Measurements from ENCODE around the gene CLIP4.
"Not testable (repeated sequence)": the region's sequence is repeated elsewhere in the genome, so short reads cannot be mapped to it uniquely, and the experiment has no call there.

CLIP4 gene, protein sequence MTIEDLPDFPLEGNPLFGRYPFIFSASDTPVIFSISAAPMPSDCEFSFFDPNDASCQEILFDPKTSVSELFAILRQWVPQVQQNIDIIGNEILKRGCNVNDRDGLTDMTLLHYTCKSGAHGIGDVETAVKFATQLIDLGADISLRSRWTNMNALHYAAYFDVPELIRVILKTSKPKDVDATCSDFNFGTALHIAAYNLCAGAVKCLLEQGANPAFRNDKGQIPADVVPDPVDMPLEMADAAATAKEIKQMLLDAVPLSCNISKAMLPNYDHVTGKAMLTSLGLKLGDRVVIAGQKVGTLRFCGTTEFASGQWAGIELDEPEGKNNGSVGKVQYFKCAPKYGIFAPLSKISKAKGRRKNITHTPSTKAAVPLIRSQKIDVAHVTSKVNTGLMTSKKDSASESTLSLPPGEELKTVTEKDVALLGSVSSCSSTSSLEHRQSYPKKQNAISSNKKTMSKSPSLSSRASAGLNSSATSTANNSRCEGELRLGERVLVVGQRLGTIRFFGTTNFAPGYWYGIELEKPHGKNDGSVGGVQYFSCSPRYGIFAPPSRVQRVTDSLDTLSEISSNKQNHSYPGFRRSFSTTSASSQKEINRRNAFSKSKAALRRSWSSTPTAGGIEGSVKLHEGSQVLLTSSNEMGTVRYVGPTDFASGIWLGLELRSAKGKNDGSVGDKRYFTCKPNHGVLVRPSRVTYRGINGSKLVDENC

DNA sequence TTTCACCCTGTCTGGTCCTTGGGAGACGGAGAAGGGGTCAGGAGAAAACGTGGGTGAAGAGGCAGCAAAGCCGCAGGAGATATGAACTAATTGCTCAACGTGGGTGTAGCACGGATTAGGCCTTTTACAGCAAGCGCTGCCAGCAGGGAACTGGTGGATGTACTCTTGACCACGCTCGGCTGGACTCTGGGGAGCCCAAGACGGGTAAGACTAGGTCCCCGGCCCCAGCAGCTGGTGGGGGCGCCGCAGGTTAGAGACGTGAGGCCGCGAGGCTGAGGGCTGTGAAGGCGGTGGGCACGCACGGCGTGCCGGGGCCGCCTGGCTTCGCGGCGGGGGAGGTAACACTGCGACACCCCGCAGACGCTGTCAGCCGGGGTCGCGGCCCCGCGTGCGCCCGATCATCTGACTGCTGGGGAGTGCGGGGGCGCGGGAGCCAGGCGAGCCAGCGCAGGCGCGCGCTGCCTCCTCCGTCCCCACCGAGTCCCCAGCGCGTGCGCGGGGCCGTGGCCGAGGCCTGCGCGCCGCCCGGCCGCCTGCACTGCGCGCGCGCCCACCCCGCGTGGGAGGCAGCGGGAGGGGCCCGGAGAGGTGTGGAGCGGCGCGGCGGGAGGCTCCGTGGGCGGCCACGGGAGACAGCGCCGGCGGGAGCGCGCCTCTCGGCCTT, at the start of gene CLIP4:
Gene CLIP4, plus strand, starts transcription at position 470 of the 664 bp plus-strand sequence. CDS start 5,974 bp downstream, outside the sequence.
- DNase-seq: peak; percentile 83

DNA sequence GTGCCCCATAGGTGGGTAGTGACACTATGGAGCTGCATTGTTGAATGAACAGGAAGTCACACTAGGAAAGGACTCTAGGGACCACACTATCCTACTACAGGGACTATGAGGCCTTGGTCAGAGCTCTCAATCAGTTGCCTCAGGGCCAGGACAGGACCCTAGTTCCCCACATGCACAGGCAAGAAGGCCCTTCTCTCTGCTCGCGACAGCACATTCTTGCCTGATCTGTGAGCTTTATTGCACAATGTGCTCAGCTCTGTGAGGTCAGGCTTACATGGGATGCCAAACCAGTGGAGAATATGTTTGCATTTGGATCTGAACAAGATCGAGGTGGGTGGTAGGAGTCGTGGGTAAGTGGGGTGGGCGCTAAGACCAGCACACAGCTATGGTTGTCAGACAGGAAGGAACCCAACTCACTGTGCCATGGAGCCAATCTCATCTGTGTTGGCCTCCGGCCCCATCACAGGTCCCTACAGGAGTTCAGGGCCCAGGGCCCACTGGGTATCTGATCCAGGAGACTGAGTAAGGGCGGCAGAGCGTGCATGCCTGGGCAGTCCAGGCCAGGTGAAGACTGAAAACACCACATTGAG, 48.8 kb upstream of the CLIP4 start:
- no peak for DNase-seq

DNA sequence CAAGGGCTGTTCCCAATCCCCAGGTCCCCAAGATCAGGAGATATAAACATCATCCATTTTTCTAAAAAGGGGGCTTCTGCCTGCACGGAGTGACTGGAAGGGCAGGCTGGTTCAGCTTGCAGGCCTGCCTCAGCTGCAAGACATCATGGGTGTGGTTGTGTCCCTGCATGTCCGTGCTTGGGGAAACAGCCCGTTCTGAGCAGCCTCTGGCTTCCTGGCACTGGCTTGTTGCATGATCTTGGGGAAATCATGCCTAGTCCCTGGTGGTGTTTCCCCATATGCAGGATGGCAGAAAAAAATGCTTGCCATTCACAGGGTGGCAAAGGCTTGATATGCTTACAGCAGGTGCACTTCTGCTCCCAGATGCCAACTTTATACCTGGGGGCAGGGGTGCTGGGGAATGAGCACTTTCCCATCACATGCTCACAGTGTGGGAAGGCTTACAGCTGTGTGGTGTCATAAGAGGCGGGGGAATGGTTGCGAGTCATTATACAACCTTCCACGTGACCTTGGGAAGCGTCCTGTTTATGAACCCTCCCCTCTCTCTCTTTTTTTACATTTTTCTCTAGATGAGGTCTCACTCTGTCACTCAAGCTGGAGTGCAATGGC, 48.1 kb upstream of the CLIP4 start:
- DNase-seq: peak; percentile 29

DNA sequence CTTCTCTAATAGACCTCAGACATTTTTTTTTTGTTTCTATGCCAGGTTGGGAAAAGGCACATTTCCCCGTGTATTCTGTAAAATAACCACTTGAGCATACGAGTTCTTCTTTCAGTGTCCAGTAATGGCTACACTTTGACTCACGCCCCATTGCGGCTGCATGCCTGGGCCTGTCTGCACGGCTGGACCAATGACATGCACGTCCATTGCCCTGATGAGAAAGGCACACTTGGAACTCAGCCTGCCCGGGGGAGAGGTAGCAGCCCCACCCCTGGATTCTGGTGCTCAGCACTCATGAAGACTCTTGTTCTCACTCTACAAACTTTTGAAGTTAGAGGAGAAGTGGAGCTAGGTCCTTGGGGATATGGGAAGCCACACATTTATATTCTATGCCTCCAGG, 46.7 kb upstream of the CLIP4 start:
- no peak for DNase-seq

DNA sequence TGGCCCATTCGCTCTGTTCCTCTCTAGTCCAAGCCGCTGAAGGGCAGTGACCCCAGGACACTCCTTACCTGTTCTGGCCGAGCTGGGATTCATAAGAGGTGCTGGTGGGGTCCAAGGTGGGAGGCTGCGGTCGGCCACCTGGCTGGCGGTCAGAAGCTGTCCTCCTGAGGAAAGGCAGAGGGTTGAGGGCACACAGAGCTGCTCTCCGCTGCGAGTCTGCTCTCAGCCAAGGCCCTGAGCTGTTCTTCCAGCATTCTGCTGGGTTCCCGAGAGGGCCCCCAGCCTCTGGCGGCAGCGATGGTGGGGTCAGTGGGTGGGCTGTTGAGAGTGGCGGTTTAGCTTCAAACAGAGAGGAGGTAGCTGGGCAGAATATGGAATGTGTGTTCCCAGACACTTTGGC, 44.7 kb upstream of the CLIP4 start:
- DNase-seq: no peak

DNA sequence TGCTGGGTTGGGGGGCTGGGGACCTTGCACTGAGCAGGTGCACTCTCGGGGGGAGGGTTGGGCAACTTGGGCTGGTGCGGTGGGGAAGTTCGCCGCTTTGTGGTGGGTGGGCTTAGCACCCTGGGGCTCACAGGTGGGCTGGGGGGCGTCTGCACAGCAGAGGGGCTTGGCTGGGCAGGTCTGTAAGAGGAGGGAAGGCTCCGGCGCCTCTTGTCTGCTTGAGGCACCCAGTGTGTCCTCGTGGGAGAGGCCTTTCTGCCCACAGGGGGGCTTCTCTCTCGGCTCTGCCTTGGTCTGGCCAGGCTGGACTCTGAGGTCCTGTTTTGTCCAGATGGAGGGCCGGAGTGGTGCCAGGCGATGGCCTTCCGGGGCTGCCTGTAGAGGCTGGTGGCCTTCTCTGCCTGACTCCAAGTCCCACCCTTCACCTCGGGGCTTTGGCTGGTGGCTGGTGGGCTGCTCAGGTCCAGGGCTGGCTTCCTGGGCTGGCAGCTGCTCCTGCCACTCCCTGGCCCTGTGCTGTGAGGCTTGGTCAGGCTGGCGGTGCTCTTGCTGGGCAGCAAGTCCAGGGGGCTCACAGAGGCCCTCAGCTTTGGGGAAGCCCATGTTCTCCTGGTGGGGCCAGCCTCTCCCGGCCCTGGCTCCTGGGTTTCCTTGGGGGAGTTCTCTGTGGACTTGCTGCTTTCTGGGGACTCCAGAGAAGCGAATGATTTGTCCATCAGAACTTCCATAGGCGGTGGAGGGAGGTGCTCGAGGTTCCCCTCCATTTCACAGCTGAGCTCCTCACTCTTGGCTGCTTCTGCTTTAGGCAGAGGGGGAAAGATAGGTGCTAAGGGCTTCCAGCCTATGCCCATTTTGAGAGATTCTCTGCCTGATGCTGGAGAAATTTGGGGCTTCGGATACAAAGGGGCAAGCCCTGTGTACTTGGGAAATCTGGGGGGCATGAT, 43.9 kb upstream of the CLIP4 start:
- DNase-seq: no peak

DNA sequence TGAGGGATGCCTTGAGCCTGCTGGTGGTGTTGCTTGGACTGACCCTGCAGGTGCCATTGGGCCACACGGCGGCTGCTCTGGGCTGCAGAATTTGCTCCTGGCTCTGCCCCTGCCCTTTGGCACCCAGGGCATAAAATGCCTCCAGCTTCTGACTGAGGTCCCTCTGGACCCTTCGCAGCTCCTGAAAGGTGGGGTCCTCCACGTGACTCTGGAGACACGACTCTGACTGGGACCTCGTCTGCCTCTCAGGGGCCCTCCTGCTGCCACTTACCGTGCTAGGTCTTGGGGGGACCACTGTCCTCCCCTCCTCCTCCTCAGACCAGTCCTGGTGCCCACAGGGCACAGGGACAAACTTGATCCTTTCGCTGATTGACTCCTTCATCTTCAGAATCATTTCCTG, 43.0 kb upstream of the CLIP4 start:
- no peak for DNase-seq

DNA sequence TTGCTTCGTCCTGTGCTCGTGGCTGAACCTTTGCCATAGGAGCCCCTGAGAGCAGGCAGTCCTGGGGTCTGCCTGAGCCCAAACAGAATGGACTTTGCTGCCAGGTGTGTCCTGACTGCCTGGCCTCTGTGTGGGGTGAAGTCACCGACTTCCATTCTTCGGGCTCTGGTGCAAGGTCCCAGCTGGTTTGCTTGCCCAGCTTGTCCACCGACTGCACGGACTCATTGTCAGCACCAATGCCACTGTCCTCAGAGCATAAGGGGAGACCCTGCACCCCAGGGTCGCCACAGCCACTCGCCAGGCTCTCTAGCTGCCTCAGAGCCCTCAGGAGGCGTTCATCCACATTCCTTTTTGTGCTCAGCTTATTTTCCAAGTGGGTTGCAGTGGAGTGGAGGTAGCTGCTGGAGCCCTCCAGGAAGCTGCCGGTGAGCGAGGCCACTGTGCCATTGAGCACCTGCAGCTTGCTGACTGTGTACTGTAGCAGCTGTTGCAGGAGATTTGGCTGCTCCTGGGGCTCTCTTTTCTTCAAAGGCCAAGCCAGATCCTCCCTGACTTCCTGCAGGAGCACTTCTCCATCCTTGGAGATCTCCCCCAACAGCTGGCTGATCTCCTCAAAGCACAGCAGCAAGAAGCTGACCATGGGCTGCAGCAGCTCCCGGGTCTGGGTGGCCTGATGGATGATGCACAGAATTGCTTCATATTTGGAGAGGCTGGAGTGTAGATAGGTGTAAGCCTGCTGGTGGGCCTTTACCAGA, 42.1 kb upstream of the CLIP4 start:
- DNase-seq: peak; percentile 15

DNA sequence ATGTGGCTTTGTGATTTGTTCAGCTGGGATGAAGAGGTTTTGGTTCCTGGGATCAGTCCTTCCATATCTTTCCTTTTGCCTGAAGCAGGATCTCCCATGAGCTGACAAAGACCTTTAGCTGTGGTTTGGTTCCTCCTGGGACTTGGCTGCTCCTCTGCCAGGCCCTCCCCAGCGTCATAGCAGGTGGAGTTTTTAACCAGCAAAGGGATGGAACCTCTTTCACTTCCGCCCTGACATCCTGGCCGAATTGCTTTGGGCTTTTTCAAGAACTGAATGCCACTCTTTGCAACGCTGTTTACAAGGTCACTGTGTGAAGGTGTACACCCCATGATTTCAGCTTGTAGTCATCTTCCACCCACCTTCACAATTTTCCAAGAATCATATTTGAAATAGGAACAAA, 41.3 kb upstream of the CLIP4 start:
- no peak for DNase-seq

DNA sequence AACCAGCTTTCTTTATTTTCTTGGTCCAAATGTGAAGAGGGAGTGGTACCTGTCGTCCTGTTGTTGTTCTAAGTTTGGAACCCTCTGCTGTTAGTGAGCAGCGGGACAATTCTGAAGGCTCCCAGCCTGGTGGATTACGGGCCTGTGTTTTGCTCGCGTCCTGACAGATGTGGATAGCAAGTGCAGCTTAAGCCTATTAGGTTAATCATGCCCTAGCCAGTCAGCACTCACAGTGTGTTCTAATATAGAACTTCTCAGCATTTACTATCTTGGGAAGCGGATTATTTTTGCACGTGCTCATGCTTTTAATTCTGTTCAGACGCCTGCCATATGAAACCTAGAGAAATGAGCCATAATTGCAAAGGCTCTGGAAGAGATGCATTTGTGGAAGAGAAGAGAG, 40.8 kb upstream of the CLIP4 start, which contains the start of gene PCARE:
Gene PCARE, minus strand, starts transcription at position 113 of the 400 bp plus-strand sequence. CDS start 262 bp downstream, outside the sequence.
- DNase-seq: peak; percentile 36

DNA sequence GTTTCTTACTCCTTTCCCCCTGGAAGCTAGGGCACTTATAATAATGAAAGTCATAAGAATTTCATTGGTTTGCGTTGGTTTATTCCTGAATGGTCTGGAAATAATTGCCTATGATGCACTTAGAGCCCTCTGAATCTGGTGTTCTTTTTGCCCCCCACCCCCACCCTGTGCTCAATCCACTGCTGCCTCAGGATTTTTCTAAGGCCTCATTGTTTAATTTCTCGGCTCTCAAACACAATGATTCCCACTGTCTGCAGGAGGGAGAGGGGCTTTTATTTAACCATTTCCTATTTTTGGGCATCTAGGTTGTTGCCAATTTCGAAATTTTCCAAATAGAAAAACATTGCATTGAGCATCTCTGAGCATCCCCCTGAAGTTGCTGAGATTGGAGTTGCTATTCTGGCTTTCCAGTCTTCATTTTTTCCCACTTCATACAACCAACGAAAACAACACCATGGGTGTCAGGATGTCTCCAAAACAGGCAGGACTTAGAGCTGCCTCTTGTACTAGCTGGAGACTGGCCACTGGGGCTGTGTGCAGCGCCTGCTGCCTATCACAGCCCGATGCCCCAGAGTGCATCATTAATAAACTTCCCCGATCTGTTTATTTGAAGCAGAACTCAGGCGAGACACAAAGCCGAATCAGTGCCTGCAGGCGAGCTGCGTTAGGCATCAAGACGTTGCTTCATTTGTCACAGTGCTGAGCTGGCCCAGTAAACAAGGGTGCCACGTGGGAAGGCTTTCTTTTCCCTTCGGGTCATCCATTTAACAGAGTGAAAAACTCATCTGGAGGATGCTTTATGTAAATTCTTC, 39.1 kb upstream of the CLIP4 start:
- DNase-seq: no peak

DNA sequence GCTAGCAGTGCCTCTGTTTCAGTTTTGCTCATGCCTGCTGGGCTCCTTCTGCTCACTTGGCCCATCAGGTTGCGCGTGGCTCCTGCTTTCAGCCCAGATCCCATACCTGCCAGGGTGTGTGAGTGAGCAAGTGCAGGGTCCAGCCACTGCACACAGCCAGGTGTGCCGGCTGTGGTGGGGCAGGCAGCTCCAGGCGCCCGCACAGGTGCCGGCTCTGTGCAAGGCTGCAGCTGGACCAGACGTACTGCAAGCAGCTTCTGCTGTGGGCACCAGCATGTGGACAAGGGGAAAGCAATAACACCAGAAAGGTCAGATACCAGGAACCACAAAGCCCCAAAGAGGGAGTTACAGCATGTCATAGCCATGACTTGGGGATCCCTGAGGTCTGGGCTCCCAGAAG, 35.3 kb upstream of the CLIP4 start:
- DNase-seq: no peak

DNA sequence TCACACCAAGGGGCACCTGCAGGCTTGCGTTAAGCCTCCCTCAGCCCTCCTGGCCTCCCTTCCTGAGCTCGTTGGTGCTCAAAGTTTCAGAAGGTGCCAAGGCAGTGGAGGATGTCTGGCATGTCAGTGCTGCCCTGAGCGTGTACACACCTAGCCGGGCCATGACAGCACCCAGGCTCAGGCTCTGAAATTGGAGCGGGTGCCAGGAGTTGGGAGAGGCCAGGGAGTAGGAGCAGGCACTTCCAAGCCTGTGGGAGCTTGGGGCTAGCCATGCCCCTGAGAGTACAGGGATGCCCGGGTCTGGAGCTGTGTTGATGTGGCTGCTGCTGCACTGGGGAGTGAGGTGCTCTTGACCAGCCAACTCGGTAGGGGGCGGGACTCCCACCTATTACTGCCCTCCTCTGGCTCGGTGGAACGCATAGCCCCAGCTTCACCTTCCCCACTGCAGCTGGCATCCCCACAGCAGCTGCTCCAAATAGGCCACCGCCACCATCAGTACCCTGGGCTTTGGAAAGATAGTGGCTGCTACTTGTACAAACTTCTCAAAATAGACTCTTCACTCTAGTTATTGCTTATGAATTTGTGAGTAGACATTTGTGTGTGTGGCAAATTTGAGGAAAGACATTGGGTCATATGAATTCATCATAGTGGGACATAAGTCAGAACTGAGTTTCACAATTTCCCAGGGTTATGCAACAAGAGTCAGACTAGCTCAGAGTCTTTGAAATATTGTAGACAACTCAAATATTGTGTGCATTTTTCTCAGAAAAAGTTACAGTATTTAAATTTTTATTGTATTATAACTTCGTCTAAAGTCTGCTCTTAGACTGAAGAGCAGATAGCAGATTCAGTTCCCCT, 34.1 kb upstream of the CLIP4 start:
- no peak for DNase-seq

DNA sequence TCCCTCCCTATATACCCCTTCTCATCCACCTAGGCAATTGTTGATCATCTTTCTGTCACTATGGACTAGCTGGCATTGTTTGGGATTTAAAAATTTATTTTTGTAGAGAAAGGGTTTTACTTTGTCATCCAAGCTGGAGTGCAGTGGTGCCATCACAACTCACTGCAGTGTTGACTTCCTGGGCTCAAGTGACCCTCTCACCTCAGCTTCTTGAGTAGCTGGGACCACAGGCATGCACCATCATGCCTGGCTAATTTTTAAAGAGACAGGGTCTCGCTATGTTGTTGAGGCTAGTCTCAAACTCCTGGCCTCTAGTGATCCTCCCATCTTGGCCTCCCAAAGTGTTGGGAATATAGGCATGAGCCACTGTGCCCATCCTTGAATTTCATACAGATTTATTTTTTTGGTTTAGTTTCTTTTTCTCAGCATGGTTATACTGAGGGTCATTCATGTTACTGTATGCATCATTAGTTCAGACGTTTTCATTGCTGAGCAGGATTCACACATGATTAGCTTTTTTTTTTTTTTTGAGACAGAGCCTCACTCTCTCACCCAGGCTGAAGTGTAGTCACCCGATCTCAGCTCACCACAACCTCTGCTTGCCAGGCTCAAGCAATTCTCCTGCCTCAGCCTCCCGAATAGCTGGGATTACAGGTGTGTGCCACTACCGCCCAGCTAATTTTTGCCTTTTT, 32.3 kb upstream of the CLIP4 start:
- no peak for DNase-seq

DNA sequence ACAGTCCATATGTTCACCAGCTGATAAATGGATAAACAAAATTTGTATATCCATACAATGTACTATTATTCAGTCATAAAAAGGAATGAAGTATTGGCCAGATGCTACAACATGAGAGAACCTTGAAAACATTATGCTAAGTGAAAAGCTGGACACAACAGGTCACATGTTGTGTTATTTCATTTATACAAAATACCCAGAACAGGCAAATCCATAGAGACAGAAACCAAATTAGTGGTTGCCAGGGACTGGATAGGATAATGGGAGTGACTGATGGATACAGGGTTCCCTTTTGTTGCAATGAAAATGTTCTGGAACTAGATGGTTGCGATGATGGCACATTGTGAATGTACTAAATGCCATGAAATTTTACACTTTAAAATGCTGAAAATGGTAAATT, 30.7 kb upstream of the CLIP4 start:
- no peak for DNase-seq

DNA sequence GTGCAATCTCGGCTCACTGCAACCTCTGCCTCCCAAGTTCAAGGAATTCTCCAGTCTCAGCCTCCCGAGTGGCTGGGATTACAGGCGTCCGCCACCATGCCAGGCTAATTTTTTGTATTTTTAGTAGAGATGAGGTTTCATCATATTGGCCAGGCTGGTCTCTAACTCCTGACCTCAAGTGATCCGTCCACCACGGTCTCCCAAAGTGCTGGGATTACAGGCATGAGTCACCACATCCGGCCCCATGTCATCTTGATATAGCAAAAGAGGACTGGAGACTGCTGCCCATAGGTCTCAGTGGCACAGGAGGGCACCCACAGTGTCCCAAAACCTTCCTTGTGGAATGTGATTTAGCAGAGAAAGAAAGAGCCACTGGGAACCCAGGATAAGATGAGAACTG, 24.9 kb upstream of the CLIP4 start:
- DNase-seq: not testable (repeated sequence)

DNA sequence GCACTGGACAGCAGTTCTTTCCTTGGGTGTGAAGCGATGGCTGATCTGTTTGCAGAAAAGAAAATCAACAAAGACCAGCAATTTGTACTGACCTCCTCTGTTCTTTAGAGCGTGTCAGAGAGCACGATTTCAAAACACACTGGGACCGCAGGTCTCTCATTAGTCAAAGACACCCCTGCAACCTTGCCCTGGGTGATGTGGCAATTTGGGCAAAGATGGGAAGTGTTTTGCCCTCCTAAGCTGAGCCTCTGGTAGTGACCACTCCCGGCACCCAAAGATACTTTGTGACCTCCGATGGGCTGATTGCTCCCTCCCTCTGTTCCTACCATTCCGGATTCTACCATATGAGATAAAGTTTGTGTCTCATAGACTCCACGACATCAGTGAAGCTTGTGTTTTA, 18.2 kb upstream of the CLIP4 start:
- no peak for DNase-seq

DNA sequence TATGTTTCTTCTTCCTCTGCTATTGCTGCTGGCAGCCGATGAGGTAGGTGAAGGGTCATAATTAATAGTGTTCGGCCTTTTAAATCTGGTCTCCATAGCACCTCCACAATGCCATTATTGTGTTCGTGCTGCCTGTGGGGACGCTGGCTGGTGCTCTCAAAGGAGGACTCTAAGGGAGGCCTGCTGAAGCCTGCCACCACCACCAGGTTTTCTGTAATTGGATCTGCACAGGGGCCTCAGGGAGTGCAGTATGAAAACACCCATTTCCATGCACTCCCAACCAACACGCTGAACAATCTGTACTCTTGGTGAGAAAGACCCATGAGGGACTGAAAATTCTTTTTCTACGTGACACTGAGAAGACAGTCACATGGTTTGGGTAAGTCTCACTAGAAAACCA, 17.6 kb upstream of the CLIP4 start:
- DNase-seq: no peak

All from activated CD8-positive, alpha-beta memory T cell treated with anti-CD3 and anti-CD28 coated beads, Interleukin-2, amount 50 U/mL, for 48 hours (primary cell).